ENCODE measurements around the gene SFXN5.

The SFXN5 gene

GRCh38 chr2:73043276-73043675 is 28.2 kb downstream of the SFXN5 start:
- no peak for DNase-seq

GRCh38 chr2:73037947-73038585 is 33.4 kb downstream of the SFXN5 start:
- DNase-seq, result no peak

GRCh38 chr2:73036766-73037165 is 34.7 kb downstream of the SFXN5 start:
- no peak for DNase-seq

GRCh38 chr2:73035899-73036711 is 35.4 kb downstream of the SFXN5 start:
- no peak for DNase-seq

GRCh38 chr2:73034661-73035375 is 36.7 kb downstream of the SFXN5 start:
- no peak for DNase-seq

- no peak for DNase-seq
Measured at GRCh38 chr2:73033766-73034381, 37.6 kb downstream of the SFXN5 start.

- no peak for DNase-seq
Measured at GRCh38 chr2:73033142-73033765, 38.3 kb downstream of the SFXN5 start.

- no peak for DNase-seq
Measured at GRCh38 chr2:73032702-73033097, 38.8 kb downstream of the SFXN5 start.

- DNase-seq, result no peak
Measured at GRCh38 chr2:73031725-73032701, 39.5 kb downstream of the SFXN5 start.

GRCh38 chr2:73031095-73031678 is 40.3 kb downstream of the SFXN5 start:
- no peak for DNase-seq

- DNase-seq, result no peak
Measured at GRCh38 chr2:73028841-73029240, 42.7 kb downstream of the SFXN5 start.

- DNase-seq, result no peak
Measured at GRCh38 chr2:73027340-73027739, 44.2 kb downstream of the SFXN5 start.

- DNase-seq, result no peak
Measured at GRCh38 chr2:73023497-73023896, 48.0 kb downstream of the SFXN5 start.

- no peak for DNase-seq
Measured at GRCh38 chr2:73022024-73022568, 49.4 kb downstream of the SFXN5 start.

- DNase-seq, result no peak
Measured at GRCh38 chr2:73021371-73022010, 50.0 kb downstream of the SFXN5 start.

- DNase-seq, result no peak
Measured at GRCh38 chr2:73020657-73021370, 50.7 kb downstream of the SFXN5 start.

- DNase-seq, result no peak
Measured at GRCh38 chr2:73020306-73020656, 51.2 kb downstream of the SFXN5 start.

GRCh38 chr2:73018188-73018825 is 53.2 kb downstream of the SFXN5 start:
- no peak for DNase-seq

GRCh38 chr2:73013936-73014335 is 57.6 kb downstream of the SFXN5 start:
- no peak for DNase-seq

Measured in activated CD4-positive, CD25-positive, alpha-beta regulatory T cell treated with anti-CD3 and anti-CD28 coated beads, Interleukin-2, amount 50 U/mL, for 72 hours (primary cell).